GM12878 (cell line): ENCODE measurements around the gene SLC25A47.

Experiments used
- ESRRA ChIP-seq: IDR thresholded peaks from 2 replicates; pipeline ENCODE4 v1.6.1; 2012; ENCODE audit warnings: mild to moderate bottlenecking, low read length, improper control_type of control experiment
- EZH2 ChIP-seq: IDR thresholded peaks from 2 replicates; pipeline ENCODE4 v1.6.1; 2012; ENCODE audit warnings: low read depth, mild to moderate bottlenecking, control low read depth, inconsistent platforms, low read length, borderline replicate concordance; ENCODE audit not compliant: control insufficient read depth
- HCFC1 ChIP-seq: fragments of 150-350 bp; IDR thresholded peaks from 2 replicates; pipeline ENCODE4 v1.6.1; 2014; ENCODE audit warnings: low read length
- LARP7 ChIP-seq: fragments of 450-650 bp; IDR thresholded peaks from 2 replicates; pipeline ENCODE4 v1.6.1; 2017; ENCODE audit warnings: mild to moderate bottlenecking
- REST ChIP-seq: IDR thresholded peaks from 2 replicates; pipeline ENCODE4 v1.6.1; 2012; ENCODE audit warnings: mild to moderate bottlenecking, low read depth, low read length
- SP1 ChIP-seq: IDR thresholded peaks from one replicate; pipeline ENCODE4 v1.6.1; 2011; ENCODE audit warnings: low read depth, low read length
- TF ChIP-seq, protein P1 (sequence below), 3 experiments: IDR thresholded peaks in 2 of 3; conservative IDR thresholded peaks in 1 of 3; 2 replicates each; pipeline ENCODE4 v1.5.1; 2011; ENCODE audit warnings: low read depth in 3 of 3, low read length in 3 of 3, mild to moderate bottlenecking in 3 of 3, control low read depth in 2 of 3, moderate library complexity in 2 of 3, inconsistent platforms in 1 of 3, mixed read lengths in 1 of 3; ENCODE audit not compliant: control insufficient read depth in 2 of 3, insufficient read depth in 1 of 3; ENCODE audit errors: extremely low read depth in 1 of 3
- TF ChIP-seq, protein P2 (sequence below): fragments of 150-350 bp; IDR thresholded peaks from 2 replicates; pipeline ENCODE4 v1.6.1; 2014; ENCODE audit warnings: mild to moderate bottlenecking, low read depth, low read length
- TF ChIP-seq, protein P3 (sequence below): IDR thresholded peaks from 2 replicates; pipeline ENCODE4 v1.6.1; 2011; ENCODE audit warnings: low read depth, mild to moderate bottlenecking, low read length, moderate library complexity, borderline replicate concordance; ENCODE audit errors: extremely low read depth

DNA sequence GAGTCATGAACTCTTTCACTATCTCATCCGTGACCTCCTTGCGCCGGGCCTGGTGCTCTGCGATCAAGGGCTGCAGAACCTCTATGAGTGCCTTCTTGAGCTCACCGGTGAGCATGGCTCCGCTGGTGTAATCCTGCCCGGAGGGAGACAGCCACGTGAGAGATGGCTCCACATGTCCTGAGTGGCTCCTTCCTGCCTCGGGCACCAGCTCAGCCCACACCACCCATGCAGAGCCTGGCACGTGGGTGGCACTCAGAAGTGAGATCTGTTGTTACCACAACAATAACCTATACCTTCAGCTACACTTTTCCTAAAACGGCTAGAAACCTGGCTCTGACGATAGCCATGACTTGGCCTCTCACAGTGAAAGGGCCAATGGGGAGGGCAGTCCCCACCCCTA is 11.8 kb downstream of the SLC25A47 start:
- no peak for TF ChIP-seq ESRRA
- TF ChIP-seq, protein P1, sequence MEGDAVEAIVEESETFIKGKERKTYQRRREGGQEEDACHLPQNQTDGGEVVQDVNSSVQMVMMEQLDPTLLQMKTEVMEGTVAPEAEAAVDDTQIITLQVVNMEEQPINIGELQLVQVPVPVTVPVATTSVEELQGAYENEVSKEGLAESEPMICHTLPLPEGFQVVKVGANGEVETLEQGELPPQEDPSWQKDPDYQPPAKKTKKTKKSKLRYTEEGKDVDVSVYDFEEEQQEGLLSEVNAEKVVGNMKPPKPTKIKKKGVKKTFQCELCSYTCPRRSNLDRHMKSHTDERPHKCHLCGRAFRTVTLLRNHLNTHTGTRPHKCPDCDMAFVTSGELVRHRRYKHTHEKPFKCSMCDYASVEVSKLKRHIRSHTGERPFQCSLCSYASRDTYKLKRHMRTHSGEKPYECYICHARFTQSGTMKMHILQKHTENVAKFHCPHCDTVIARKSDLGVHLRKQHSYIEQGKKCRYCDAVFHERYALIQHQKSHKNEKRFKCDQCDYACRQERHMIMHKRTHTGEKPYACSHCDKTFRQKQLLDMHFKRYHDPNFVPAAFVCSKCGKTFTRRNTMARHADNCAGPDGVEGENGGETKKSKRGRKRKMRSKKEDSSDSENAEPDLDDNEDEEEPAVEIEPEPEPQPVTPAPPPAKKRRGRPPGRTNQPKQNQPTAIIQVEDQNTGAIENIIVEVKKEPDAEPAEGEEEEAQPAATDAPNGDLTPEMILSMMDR (IDR thresholded peaks at IDR 0.05 in 2 of 3, conservative IDR thresholded peaks at IDR 0.05 in 1 of 3; ENCODE audit: control insufficient read depth in 2 of 3, extremely low read depth in 1 of 3, insufficient read depth in 1 of 3, low read depth in 3 of 3, low read length in 3 of 3), result no peak
- no peak for TF ChIP-seq REST
- TF ChIP-seq, protein P2, sequence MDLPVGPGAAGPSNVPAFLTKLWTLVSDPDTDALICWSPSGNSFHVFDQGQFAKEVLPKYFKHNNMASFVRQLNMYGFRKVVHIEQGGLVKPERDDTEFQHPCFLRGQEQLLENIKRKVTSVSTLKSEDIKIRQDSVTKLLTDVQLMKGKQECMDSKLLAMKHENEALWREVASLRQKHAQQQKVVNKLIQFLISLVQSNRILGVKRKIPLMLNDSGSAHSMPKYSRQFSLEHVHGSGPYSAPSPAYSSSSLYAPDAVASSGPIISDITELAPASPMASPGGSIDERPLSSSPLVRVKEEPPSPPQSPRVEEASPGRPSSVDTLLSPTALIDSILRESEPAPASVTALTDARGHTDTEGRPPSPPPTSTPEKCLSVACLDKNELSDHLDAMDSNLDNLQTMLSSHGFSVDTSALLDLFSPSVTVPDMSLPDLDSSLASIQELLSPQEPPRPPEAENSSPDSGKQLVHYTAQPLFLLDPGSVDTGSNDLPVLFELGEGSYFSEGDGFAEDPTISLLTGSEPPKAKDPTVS, result no peak
- TF ChIP-seq HCFC1, result no peak
- no peak for TF ChIP-seq SP1
- TF ChIP-seq LARP7, result no peak
- TF ChIP-seq, protein P3, sequence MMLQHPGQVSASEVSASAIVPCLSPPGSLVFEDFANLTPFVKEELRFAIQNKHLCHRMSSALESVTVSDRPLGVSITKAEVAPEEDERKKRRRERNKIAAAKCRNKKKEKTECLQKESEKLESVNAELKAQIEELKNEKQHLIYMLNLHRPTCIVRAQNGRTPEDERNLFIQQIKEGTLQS, result no peak
- no peak for TF ChIP-seq EZH2
